22Rv1 (cell line): ENCODE measurements around the gene POU2F3.

ENCODE experiments used
- ZFX ChIP-seq: fragments of 450-650 bp; IDR thresholded peaks from 2 replicates; pipeline ENCODE4 v1.6.1; 2017; ENCODE audit warnings: antibody characterized with exemption, borderline replicate concordance
- TF ChIP-seq, protein P1 (sequence below): fragments of 450-650 bp; IDR thresholded peaks from 2 replicates; pipeline ENCODE4 v1.5.1; 2017; ENCODE audit warnings: mild to moderate bottlenecking

- TF ChIP-seq, protein P1, sequence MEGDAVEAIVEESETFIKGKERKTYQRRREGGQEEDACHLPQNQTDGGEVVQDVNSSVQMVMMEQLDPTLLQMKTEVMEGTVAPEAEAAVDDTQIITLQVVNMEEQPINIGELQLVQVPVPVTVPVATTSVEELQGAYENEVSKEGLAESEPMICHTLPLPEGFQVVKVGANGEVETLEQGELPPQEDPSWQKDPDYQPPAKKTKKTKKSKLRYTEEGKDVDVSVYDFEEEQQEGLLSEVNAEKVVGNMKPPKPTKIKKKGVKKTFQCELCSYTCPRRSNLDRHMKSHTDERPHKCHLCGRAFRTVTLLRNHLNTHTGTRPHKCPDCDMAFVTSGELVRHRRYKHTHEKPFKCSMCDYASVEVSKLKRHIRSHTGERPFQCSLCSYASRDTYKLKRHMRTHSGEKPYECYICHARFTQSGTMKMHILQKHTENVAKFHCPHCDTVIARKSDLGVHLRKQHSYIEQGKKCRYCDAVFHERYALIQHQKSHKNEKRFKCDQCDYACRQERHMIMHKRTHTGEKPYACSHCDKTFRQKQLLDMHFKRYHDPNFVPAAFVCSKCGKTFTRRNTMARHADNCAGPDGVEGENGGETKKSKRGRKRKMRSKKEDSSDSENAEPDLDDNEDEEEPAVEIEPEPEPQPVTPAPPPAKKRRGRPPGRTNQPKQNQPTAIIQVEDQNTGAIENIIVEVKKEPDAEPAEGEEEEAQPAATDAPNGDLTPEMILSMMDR, result no peak
- no peak for TF ChIP-seq ZFX
These were observed 4.8 kb downstream of the POU2F3 start for GRCh38 chr11:120244476-120245365.
